B cell (primary cell): ENCODE results near the gene ADIPOR1.

ENCODE experiments used
- CTCF ChIP-seq: fragments of 200-600 bp; IDR thresholded peaks from one replicate; pipeline ENCODE4 v1.8.0; 2022; ENCODE audit warnings: antibody characterized with exemption, mild to moderate bottlenecking
- EZH2 ChIP-seq: IDR thresholded peaks from 2 replicates; pipeline ENCODE4 v1.6.1; 2012; ENCODE audit warnings: borderline replicate concordance, low read depth, mild to moderate bottlenecking, moderate library complexity, low read length; ENCODE audit not compliant: insufficient read depth, poor library complexity, severe bottlenecking

- TF ChIP-seq CTCF (no peak), EZH2 (no peak)
These were observed 1.1 kb downstream of the ADIPOR1 start for GRCh38 chr1:202956969-202957368.
